GM10266 (cell line): ENCODE measurements around the gene C1orf232.

Experiments
- DNase-seq: peaks from one replicate; pipeline ENCODE4 v3.0.0; 2012; ENCODE audit errors: extremely low spot score
- TF ChIP-seq, protein P1 (sequence below): IDR thresholded peaks from 2 replicates; pipeline ENCODE4 v1.5.1; 2012; ENCODE audit warnings: mild to moderate bottlenecking, low read depth; ENCODE audit not compliant: control insufficient read depth, insufficient read depth; ENCODE audit errors: missing control alignments

The C1orf232 gene

DNA sequence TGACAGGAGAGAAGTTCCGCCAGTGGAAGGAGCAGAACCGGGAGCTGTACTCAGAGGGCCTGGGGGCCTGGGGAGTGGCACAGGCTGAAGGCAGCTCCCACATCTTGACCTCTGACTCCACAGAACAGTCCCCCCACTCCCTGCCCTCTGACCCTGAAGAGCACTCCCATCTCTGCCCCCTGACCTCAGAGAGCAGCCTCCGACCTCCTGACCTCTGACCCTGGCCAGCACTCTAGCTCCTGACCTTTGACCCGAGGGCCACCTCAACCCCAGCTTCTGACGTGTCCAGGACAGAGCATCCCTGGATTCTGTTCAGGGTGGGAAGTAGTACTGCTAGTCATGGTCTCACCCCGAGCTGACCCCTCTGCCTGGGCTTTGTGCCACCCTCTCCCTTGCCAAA lies 20.6 kb upstream of the C1orf232 start:
- TF ChIP-seq, protein P1, sequence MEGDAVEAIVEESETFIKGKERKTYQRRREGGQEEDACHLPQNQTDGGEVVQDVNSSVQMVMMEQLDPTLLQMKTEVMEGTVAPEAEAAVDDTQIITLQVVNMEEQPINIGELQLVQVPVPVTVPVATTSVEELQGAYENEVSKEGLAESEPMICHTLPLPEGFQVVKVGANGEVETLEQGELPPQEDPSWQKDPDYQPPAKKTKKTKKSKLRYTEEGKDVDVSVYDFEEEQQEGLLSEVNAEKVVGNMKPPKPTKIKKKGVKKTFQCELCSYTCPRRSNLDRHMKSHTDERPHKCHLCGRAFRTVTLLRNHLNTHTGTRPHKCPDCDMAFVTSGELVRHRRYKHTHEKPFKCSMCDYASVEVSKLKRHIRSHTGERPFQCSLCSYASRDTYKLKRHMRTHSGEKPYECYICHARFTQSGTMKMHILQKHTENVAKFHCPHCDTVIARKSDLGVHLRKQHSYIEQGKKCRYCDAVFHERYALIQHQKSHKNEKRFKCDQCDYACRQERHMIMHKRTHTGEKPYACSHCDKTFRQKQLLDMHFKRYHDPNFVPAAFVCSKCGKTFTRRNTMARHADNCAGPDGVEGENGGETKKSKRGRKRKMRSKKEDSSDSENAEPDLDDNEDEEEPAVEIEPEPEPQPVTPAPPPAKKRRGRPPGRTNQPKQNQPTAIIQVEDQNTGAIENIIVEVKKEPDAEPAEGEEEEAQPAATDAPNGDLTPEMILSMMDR, result no peak
- DNase-seq, result no peak

DNA sequence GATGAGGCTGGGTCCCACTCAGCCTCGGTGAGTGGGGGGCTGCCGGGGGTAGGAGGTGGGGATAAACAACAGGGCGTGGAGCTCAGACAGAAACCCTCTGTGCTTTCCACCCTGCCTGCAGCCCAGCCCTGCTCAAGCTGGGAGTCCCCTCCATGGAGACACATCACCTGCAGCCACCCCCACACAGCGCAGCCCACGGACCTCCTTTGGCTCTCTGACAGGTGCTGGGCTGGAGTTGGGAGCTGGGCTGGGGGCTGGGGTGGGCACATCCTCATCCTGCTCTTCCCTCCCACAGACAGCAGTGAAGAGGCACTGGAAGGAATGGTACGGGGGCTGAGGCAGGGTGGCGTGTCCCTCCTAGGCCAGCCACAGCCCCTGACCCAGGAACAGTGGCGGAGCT lies 19.7 kb upstream of the C1orf232 start:
- TF ChIP-seq, protein P1, result no peak

DNA sequence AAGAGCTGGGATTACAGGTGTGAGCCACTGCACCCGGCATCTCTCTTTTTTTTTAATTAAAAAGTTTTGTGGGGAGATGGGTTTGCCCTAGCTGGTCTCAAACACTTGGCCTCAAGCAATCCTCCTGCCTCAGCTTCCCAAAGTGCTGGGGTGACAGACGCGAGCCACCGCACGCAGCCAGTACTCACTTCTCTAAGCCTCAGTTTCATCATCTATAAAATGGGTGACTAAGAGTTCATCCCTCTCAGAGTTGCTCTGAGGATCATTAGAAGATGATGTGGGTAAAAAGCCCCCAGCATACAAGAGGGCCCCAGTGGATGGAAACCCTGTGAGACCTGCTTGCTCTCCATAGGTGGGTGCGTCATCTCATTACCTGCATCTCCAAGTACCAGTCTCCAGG lies 19.1 kb upstream of the C1orf232 start:
- TF ChIP-seq, protein P1, result no peak
- no peak for DNase-seq

More for the DNA sequence above, 19.7 kb upstream of the C1orf232 start:
- DNase-seq, result no peak

- DNase-seq, result no peak
- TF ChIP-seq, protein P1, result no peak
Measured at GRCh38 chr1:26184883-26185282, 16.1 kb upstream of the C1orf232 start.

DNA sequence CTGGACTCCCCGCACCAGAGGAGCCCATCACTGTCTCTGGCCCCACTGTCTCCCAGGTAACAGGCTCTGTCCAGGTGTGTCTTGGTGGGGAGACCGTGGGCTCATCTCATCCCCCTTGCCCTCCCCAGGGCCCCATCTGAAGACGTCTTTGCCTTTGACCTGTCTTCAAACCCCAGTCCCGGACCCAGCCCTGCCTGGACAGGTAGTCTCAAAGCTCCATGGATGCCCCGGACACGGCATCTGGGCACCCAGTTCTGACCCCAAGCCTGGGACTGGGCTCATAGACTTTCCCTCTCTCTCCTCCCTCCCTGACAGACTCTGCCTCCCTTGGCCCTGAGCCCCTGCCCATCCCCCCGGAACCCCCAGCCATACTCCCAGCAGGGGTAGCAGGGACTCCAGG lies 15.3 kb upstream of the C1orf232 start:
- TF ChIP-seq, protein P1, result no peak

DNA sequence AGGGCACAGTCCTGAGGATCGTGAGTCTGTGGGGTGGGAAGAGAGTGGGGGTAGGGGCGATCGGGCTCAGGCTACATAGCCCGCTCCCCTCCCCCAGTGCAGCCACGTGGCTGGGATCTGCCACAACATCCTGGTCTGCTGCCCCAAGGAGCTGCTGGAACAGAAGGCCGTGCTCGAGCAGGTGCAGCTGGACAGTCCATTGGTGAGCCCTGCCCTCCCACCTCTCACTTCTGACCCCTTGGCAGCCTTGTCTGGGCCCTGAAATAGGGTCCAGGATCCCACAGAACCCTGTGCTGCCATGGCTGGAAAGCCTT lies 13.6 kb upstream of the C1orf232 start:
- TF ChIP-seq, protein P1, result no peak
- DNase-seq, result no peak

More for the DNA sequence above, 15.3 kb upstream of the C1orf232 start:
- DNase-seq, result no peak

DNA sequence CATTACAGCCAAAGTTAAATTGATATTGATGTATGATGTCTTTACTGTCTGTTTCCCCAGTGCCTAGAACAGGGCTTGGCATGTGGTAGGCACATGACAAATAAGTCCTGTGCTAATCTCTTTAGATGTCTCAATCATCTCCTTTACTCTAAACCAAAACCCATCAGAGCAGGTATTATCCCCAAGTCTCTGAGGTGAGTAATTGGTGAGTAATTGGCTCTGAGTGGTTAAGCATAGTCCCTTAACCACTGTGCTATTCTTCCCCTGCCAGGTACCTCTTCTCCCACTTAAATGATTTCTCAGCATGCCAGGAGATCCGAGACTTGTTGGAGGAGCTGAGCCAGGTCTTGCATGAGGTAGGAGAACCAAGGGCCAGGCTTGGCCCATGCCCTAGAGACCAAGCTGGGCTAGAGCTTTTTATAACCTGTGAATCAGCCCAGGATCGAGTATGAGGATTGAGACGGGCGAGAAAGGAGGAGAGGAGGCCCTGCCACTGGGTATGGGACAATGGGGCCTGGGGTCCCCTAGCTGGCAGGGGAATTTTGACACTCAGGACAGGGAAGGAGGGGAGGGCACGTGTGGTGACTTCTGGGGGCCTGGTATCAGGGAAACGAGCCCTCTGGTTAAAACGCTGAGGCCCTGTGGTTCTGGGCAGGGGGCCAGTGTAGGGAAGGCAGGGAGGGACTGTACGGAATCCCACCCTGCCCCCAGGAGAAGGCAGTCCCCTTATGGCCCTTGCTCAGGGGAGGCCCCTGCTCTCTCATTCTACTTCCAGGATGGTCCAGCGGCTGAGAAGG lies 13.0 kb upstream of the C1orf232 start:
- DNase-seq, result no peak
- TF ChIP-seq, protein P1, result no peak
